ENCODE measurements around the gene CCDC74A. TPM values are rescaled to one million over a fixed set of nuclear protein-coding genes. Genes with fewer than 3 reads are reported as not detected.
"Not testable (repeated sequence)": the region's sequence is repeated elsewhere in the genome, so short reads cannot be mapped to it uniquely, and the experiment has no call there.

Gene CCDC74A
- total and polyA plus RNA-seq, 7 donors = 0.16 to 0.51 (median 0.18) TPM; not detected in 3

DNA sequence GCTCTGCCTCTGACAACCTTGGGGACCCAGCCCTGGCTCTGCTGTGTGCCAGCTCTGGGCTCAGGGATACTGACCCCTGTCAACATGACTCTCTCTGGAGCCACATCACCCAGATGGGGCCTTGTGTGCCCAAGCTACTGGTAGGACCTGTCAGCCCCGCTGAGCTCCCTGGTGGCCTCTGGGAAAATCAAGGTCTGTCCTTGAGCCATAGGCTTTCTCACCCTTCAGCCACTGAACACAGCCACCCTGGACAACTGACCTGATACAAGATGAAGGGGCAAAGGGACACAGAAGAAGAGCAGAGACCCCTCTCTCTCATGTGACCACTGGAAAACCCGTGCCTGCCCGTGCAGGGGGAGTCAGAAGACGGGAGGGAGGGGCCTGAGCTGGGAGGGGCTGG lies 7.8 kb downstream of the CCDC74A start:
- Histone ChIP-seq H3K27me3 (ENCODE audit: insufficient read depth in 3 of 3, low read length in 2 of 3) (no peaks in the 10 kb centered on the region), H3K4me1 (no peaks in the 10 kb centered on the region), H3K9me3 (no peaks in the 10 kb centered on the region), H3K36me3 (ENCODE audit: insufficient read depth in 1 of 2, low read depth in 1 of 2) (no peaks in the 10 kb centered on the region), H3K4me3 (no peak overlapping the region), H3K27ac (no peak overlapping the region)
- TF ChIP-seq, protein P1, sequence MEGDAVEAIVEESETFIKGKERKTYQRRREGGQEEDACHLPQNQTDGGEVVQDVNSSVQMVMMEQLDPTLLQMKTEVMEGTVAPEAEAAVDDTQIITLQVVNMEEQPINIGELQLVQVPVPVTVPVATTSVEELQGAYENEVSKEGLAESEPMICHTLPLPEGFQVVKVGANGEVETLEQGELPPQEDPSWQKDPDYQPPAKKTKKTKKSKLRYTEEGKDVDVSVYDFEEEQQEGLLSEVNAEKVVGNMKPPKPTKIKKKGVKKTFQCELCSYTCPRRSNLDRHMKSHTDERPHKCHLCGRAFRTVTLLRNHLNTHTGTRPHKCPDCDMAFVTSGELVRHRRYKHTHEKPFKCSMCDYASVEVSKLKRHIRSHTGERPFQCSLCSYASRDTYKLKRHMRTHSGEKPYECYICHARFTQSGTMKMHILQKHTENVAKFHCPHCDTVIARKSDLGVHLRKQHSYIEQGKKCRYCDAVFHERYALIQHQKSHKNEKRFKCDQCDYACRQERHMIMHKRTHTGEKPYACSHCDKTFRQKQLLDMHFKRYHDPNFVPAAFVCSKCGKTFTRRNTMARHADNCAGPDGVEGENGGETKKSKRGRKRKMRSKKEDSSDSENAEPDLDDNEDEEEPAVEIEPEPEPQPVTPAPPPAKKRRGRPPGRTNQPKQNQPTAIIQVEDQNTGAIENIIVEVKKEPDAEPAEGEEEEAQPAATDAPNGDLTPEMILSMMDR (IDR thresholded peaks at IDR 0.05) = no peak
- intact Hi-C loops (cut with DNase I) = no loop called here
- WGBS, 3 donors = 59 to 70% (median 64%) methylated on average over 4 of the region's 4 CpGs
- DNase-seq (no peak), ATAC-seq (no peak)

DNA sequence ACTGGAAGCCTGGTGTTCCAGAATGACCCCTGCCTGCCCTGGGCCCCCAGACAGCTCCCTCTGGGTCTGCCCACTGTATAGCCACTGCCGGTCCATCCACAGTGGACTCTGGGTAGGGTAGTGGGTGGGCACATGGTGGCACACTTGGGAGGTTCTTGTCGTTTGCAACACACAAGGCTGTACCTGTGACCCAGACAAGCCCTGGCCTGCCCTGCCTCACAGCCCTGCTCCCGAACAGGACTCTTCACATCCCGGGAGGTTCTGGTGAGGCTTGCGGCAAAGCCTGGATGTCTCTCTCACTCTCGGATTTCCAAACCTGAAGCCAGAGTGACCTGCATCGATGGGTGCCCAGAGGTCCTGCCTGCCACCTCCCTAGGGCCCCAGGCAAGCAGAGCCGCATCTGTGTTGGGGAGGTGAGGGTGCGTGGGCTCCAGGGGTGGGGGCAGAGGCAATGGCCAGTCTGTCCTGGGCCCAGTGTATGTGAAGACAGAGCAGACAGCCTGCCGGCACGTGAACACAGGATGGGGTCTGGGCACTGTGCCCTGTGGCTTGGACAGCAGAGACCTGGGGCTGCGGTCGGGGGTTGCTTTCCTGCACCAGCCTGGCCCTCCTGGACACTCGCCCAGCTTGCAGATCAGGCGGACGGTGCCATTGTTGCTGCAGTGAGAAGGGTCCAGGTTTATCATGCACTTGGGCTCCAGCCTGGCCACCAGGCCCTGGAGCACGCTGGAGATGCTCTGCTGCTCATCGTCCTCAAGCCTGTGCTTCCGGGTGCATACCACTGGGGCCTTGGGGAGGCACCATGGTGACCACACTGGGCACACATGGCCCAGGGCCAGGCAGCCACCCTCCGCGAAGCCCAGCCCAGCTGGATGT lies 8.5 kb downstream of the CCDC74A start:
- intact Hi-C loops (cut with DNase I); H3K9me3 ChIP-seq; ATAC-seq; H3K36me3 ChIP-seq (ENCODE audit: insufficient read depth in 1 of 2, low read depth in 1 of 2); H3K27ac ChIP-seq; H3K4me1 ChIP-seq; H3K27me3 ChIP-seq (ENCODE audit: insufficient read depth in 3 of 3, low read length in 2 of 3); H3K4me3 ChIP-seq; DNase-seq: not testable (repeated sequence)
- 74 to 77% (median 75%) methylated on average over 17 to 21 of the region's 21 CpGs for WGBS, 3 donors

DNA sequence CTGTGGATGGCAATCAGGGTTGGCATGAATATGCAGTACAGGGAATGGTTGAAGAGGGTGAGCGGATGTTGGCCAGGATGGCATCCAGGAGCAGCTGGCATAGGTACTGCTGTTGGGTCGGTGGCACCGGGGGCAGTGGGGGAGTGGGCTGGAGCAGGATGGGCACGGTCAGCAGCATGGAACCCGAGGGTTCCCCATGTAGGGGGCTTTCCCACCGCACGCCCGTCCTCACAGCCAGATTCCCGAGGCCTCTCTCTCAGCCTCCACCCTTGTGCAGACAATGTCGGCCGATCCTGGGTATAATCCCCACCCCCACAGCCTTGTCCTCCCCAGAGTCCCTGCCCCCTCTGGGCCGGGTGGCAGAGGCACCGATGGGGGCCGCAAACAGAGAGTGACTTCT lies 9.2 kb downstream of the CCDC74A start:
- H3K4me3 ChIP-seq; intact Hi-C loops (cut with DNase I); H3K27me3 ChIP-seq (ENCODE audit: insufficient read depth in 3 of 3, low read length in 2 of 3); H3K36me3 ChIP-seq (ENCODE audit: insufficient read depth in 1 of 2, low read depth in 1 of 2); H3K4me1 ChIP-seq; DNase-seq; ATAC-seq; H3K27ac ChIP-seq; H3K9me3 ChIP-seq: not testable (repeated sequence)
- WGBS, 3 donors = 90 to 95% (median 91%) methylated on average over 13 to 14 of the region's 14 CpGs

DNA sequence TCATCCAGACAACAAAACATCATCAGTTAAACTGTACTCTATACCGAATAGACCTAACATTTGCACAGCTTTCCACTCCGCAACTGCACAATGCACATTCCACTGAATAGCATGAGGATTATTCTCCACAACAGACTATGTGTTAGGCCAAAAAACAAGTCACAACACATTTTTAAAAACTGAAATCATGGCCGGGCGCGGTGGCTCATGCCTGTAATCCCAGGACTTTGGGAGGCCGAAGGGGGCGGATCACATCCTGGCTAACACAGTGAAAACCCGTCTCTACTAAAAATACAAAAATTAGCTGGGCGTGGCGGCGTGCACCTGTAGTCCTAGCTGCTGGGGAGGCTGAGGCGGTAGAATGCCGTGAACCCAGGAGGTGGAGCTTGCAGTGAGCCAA lies 11.2 kb downstream of the CCDC74A start:
- DNase-seq; H3K27me3 ChIP-seq (ENCODE audit: insufficient read depth in 3 of 3, low read length in 2 of 3); H3K4me3 ChIP-seq; ATAC-seq; intact Hi-C loops (cut with DNase I); H3K36me3 ChIP-seq (ENCODE audit: insufficient read depth in 1 of 2, low read depth in 1 of 2); H3K4me1 ChIP-seq; H3K27ac ChIP-seq; H3K9me3 ChIP-seq: not testable (repeated sequence)
- WGBS, 3 donors = 76 to 86% (median 82%) methylated on average over 13 of the region's 13 CpGs

DNA sequence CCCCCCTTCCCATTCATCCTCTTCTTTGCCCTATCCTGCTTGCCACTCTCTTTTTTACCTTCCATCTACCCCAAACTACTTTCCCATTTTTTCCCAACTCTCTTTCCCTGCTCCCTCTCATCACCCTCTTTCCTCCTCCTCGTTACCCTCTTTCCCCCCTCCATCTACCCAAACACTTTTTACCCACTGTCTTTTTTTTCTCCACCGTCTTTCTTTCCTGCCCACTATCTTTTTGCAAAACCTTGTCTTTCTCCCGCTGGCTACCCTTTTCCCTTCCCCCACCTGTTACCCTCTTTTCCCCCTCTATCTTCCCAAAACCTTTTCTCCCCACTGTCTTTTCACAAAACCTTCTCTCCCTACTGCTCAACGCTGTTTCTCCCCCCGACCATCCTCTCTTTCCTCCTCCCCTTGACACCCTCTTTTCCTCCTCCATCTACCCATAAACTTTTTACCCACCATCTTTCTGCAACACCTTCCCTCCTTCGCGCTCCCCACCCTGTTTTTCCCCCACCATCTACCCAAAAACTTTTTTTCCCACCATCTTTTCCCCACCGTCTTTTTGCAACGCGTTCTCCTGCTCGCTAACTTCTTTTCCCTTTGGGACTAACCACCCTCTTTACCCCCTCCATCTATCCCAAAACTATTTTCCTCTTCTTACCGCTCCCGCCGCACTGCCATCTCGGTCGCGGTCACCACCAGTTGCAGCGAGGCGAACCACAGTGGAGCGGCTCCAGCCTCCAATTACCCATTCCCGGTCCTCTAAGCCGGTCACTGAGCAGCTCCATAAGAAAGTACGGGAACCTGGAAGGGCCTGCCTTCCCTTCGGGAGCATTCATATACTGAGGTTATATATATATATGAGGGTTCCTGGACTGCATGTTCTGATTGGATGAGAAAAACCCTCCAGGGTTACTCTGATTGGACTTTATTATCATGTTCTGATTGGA lies 15.0 kb downstream of the CCDC74A start:
- H3K4me1 ChIP-seq = no peaks in the 10 kb centered on the region
- ATAC-seq (no peak), DNase-seq (no peak)
- TF ChIP-seq, protein P1 (IDR thresholded peaks at IDR 0.05) = no peak
- H3K4me3 ChIP-seq = no peak overlapping the region
- no peaks in the 10 kb centered on the region for H3K36me3 ChIP-seq (ENCODE audit: insufficient read depth in 1 of 2, low read depth in 1 of 2)
- 90 to 93% (median 91%) methylated on average over 24 of the region's 24 CpGs for WGBS, 3 donors
- no peaks in the 10 kb centered on the region for H3K9me3 ChIP-seq
- H3K27ac ChIP-seq = no peak overlapping the region
- intact Hi-C loops (cut with DNase I) = no loop called here
- no peaks in the 10 kb centered on the region for H3K27me3 ChIP-seq (ENCODE audit: insufficient read depth in 3 of 3, low read length in 2 of 3)

DNA sequence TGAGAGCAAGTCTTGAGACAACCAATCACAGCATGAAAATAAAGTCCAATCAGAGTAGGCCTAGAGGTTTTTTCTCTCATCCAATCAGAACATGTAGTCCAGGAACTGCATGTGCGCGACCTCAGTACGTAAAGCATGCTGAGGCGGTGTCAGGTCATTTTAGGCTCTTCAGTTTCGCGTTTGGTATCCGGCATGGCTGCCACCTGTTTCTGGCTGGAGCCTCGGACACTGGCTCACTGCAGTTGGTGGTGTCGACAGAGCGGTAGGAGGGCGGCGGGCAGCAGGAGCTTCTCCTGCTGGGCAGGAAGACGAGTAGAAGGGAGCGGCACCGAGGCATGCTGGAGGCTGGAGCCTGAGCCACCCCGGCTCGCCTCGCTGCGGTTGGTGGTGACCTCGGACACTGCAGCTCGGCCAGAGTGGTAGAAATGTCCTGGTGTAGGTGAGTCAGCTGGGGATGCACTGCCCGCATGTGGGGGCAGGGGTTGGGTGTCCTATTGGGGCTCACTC lies 15.8 kb downstream of the CCDC74A start:
- Histone ChIP-seq H3K27me3 (ENCODE audit: insufficient read depth in 3 of 3, low read length in 2 of 3) (no peaks in the 10 kb centered on the region), H3K36me3 (ENCODE audit: insufficient read depth in 1 of 2, low read depth in 1 of 2) (no peaks in the 10 kb centered on the region), H3K9me3 (no peaks in the 10 kb centered on the region), H3K27ac (no peak overlapping the region), H3K4me1 (no peaks in the 10 kb centered on the region), H3K4me3 (no peak overlapping the region)
- ATAC-seq = no peak
- no peak for DNase-seq
- TF ChIP-seq, protein P1 (IDR thresholded peaks at IDR 0.05) = no peak
- intact Hi-C loops (cut with DNase I) = no loop called here
- 91 to 94% (median 92%) methylated on average over 22 of the region's 22 CpGs for WGBS, 3 donors

DNA sequence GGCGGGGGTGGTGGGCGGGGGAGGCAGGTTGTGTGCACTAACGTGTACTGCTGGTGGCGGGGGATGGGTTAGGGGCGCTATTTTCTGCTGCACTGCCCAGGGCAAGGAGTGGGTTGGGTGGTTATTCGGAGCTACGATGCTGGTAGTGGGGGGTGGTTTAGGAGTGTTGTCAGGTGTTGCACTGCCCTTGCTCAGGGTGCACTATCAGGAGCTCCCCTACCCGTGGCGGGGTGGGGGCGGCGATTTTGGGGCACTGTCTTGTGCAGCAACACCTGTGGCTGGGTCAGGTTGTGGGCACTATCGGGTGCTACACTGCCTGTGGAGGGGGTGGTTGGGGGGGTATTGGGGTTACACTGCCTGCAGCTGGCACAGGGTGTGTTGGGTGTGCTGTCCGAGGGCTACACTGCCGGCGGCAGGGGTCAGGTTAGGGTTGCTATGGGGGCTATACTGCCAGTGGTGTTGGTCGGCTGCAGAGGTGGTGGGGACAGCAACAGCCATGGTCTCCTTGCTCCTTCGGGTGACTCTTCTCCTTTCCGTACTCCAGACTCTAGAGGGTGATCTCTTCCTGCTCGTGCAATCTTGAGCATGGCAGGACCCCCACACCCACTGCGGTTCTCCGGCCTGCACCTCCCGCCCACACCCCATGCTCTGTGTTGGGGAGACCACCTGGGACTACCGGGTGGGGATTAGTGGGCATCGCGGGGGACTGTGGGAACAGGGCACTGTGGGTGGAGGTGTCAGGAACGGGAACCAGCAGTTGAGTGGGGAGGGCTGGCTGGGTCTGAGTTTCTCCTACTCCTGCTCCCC lies 16.5 kb downstream of the CCDC74A start:
- ATAC-seq; H3K36me3 ChIP-seq (ENCODE audit: insufficient read depth in 1 of 2, low read depth in 1 of 2); DNase-seq; intact Hi-C loops (cut with DNase I); H3K4me1 ChIP-seq; H3K4me3 ChIP-seq; H3K27me3 ChIP-seq (ENCODE audit: insufficient read depth in 3 of 3, low read length in 2 of 3); H3K27ac ChIP-seq; H3K9me3 ChIP-seq: not testable (repeated sequence)
- WGBS, 3 donors = 83 to 88% (median 85%) methylated on average over 15 to 22 of the region's 26 CpGs
